MM.1S (cell line): Measurements from ENCODE around the gene C10orf88.

Experiments used
- CTCF ChIP-seq: fragments of 300-600 bp; sonication (generic); IDR thresholded peaks from 2 replicates; pipeline ENCODE4 v1.5.1; 2016; ENCODE audit warnings: antibody characterized with exemption, low read length, mixed read lengths
- EZH2phosphoT487 ChIP-seq: fragments of 300-600 bp; sonication (generic); IDR thresholded peaks from 2 replicates; pipeline ENCODE4 v1.6.1; 2018; ENCODE audit warnings: antibody characterized with exemption, low read length

DNA sequence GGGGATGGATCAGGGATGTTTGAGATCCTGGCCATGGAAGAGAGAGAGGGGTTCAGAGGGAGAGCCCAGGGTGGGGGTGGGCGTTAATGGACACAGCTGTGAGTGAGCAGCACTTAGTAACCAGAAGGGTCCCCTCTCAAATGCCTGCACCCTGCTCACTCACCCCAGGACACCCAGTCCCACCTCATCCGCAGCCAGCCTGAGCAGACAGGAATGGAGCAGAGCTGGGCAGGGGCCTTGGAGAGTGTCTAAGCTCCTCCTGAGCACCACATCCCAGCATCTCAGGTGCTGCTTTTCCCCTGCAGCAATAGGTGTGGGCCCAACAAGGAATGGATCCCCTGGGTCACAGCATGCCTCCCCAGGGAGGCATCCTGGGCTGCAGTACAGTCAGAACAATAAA is 38.3 kb downstream of the C10orf88 start:
- TF ChIP-seq CTCF (no peak), EZH2phosphoT487 (no peak)
